DMS114 treated with DMSO at 0.1 percent for 48 hours (cell line): ENCODE measurements around the gene CDC42EP5.
"Not testable (repeated sequence)": the region's sequence is repeated elsewhere in the genome, so short reads cannot be mapped to it uniquely, and the experiment has no call there.

Source experiments
- DNase-seq: peaks from one replicate; lab custom pipeline; 2025; ENCODE audit not compliant: unreplicated experiment; lab: John Stamatoyannopoulos, UW

Gene CDC42EP5, protein sequence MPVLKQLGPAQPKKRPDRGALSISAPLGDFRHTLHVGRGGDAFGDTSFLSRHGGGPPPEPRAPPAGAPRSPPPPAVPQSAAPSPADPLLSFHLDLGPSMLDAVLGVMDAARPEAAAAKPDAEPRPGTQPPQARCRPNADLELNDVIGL

DNA sequence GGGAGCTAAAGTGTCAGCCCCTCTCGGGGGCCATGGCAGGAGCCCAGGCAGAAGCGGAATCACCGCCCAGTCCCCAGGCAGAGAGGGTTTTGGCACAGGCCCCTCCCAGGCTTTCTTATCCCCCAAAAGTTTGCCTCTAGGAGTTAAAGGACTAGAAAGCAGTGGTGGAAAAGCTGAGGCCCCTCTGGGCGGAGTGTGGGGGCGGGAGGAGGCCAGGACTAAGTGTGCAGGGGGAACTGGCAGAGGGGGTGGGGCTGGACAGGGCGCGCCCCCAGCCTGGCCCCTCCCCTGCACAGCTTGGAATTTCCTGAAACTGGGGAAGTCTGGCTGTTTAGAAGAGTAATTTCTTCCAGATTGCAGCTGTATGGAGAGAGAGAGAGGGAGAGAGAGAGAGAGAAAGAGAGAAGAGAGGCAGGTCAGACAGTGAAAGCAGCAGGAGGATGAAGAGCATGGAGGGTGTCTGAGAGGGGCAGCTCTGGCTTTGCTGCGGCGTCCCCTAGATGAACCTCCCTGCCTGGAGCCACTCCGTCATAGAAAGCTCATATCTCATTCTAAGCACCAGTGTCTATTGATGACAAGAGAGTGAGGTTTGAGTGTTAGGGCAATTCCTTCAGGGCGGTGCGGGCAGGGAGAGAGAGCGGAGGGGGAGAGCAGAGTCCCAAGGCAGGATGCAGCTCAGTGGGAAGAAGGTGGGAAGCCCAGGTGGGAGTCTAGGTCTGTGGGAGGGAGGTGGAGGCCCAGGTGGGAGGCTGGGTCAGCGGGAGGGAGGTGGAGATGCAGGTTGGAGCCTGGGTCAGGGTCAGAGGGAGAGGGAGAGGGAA, at the start of gene CDC42EP5:
TSS of gene CDC42EP5 (minus strand) at position 226 of the 821 bp plus-strand sequence. CDS start 7,749 bp downstream, outside the sequence.
- DNase-seq, result peak; percentile 42

DNA sequence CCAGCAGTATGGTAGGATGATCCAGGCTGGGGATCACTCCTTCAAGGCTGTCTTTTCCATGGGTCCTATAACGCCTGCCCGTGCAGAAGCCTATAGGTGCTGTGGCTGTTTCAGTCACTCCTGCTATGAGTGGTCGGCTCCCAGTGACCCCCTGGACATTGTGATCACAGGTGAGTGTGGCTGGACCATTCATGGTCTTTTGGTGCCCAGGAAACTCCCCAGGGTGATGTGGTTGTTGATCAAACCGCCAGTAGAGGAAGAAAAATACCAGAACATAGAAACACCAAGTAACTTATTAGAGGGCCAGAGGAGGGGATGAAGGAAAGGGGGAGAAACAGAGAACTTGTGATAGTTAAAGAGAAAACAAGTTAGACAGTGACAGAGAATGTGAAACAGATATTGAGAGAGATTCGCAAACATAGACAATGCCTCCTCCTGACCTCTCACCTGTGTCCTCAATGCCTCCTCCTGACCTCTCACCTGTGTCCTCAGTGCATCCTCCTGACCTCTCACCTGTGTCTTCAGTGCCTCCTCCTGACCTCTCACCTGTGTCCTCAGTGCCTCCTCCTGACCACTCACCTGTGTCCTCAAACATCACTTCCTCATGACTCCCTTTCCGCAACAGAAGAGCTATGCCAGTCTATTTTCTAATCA, 48.9 kb upstream of the CDC42EP5 start:
- DNase-seq, result no peak

- no peak for DNase-seq
These were observed 48.1 kb upstream of the CDC42EP5 start for GRCh38 chr19:54521022-54521859.

DNA sequence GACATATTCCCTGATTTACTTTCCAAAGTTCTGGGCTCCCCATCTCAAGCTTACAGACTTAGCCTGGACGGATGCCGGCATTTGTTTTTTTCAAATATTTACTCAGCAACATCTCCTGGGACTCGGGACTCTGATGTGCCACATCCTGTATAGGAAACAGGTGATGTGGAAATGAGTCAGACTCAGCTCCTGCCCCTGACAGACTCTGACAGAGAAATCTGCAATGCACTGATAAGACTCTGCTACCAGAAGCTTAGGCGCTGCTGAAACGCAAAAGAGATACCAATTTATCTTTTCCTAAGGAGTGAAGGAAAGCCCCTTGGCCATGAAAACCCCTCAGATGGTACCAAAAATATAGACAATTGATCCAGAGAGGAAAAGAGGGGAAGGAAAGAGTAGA, 45.7 kb upstream of the CDC42EP5 start:
- DNase-seq, result no peak

GRCh38 chr19:54517483-54517882, 44.4 kb upstream of the CDC42EP5 start:
- DNase-seq, result no peak

GRCh38 chr19:54515156-54515555, 42.1 kb upstream of the CDC42EP5 start:
- no peak for DNase-seq

DNA sequence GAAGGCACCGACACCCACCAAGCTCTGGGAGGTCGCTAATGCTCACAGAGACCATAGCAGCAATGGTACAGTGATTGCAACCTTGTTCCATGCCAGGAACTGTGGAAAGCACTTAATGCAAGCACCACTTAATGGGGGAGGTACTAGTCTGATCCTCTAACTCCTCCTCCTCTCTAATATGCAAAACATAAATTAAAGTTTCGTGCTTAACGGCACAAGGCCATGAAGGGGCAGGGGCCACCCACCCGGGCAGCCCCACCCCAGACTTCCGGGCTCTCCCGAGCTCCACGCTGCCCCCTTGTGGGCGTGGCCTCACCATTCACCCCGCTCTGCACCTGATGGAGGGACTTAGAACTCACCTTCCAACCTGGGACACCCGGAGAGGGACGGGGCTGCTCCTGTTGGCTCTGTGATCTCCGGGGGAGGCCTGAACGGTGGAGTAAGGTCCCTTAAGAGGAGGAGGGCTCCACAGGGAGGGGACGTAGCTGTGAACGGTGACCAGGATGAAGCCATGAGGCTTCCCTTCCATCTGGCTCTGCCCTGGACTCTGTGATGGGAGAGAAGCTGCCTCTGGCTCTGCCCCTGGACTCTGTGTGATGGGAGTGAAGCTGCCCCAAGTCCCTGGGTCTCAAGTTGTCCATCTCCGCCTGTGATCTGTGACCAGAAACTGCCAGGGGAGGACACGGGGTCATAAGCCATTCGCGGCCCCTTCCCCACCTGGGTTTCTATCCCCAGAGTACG, 36.3 kb upstream of the CDC42EP5 start:
- not testable (repeated sequence) for DNase-seq

DNA sequence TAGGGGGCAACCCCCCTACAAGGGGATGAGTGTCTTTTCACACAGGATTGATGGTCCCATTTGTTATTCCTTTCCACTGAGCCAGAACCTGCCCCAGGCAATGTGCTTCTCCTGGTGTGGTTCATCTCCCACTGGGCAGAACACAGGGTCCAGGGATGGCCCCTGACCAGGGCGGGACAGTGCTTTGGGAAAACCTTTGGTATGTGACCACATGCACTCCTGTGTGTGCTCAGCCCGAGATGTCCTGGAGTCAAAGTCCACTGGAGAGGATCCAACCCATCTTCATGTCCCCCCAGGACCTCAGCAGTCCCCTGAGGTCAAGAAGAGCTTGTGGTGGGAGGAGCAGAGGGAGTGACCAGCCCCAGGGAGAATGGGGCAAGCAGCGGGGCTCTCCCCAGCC, 35.4 kb upstream of the CDC42EP5 start:
- DNase-seq, result not testable (repeated sequence)

- DNase-seq, result no peak
These were observed 34.7 kb upstream of the CDC42EP5 start for GRCh38 chr19:54507824-54508223.

DNA sequence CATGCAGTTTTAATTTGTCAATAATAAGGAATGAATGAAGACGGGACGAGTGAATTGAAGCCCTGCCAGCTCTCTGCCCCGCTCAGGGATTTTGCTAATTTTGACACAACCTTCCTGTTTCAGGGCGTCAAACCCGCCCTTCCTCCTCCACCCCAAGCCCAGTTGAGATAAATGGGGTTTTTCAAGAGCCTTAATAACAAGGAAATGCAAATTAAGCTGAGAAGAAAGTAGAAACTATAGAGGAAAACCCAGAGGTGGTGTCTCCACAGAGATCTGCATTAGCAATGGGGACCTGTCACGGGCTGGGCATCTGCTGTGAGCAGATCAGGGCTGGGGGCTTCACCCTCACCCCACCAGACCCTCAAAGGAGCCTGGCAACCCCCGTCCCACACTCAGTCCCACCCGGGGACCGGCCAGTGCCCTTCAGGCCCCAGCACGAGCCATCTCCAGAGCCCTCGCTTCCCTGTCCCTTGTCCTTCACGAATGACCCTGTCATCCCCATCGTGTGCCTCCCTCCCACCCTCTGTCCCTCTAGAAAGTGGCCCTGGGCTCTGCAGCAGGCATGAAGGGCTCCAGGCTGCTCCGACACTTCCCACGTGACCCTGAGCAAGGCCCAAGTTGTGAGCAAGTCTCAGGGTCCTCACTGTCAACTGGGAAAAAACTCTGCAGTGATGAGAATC, 34.1 kb upstream of the CDC42EP5 start:
- not testable (repeated sequence) for DNase-seq

- DNase-seq, result no peak
These were observed 33.0 kb upstream of the CDC42EP5 start for GRCh38 chr19:54506079-54506478.

DNA sequence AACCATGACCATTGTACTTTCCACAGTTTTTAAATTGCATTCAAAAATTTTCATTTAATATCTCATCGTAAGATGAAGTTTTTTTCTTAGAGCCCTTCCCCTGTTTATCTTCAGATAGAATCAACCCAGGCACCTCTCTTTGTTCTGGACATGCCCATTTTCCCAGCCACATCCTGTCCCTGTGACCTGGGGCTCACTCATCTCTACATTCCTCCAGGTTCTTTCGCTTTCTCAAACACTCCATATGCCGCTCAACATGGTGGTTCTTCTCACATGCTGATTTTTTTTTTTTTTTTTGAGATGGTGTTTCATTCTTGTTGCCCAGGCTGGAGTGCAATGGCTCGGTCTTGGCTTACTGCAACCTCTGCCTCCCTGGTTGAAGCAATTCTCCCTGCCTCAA, 32.4 kb upstream of the CDC42EP5 start:
- not testable (repeated sequence) for DNase-seq

GRCh38 chr19:54502518-54503048, 29.5 kb upstream of the CDC42EP5 start, which contains the start of gene LAIR2:
Gene LAIR2, plus strand, starts transcription at chr19:54502831. Its CDS starts 88 bp downstream, at chr19:54502919.
- DNase-seq, result no peak

DNA sequence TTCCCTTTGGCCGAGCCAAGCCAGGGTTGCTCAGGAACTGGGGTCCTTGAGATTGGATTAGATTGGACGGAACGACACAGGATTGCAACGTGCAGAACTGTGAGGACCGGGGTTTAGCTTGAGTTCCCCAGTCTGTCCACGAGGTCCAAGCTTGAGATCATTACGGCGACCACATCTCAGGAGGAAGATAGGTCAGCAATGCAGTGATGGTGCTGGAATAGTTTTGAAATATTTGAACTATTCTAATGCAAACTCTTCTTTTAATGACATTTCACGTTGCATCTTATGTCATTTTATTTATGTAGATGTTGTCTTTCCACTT, 25.3 kb upstream of the CDC42EP5 start:
- DNase-seq, result not testable (repeated sequence)

DNA sequence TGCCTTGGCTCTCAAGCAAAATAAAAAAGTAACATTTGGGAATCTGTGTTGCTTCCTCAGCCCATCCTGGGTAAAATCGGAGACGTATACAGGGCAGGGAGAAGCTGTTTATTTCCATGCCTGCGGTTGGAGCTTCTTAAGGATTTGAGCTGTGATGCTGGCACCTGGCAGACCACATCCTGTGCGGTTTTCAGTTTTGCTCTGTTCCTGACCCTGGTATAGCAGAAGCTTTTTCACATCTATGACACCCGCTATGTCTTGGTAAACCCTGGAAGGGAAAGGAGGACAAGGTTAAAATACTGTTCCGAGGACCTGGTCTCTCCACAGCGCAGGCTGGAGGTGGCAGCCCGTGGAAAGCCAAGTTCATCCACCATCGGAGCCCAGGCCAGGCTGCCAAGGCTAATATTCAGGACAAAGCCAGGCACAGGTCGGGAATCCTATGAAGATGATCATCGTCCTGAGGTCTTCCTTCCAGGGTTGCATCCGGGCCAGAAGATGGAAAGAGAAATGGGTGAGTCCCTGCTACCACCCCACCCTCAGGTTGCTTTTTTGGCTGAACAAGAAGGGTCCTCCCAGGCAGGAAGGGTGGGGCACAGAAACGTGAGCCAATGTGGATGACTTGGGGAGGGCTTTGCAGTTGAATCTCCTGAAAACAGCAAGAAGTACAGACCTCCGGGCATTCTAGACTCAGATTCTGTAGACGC, 24.8 kb upstream of the CDC42EP5 start:
- DNase-seq, result not testable (repeated sequence)

DNA sequence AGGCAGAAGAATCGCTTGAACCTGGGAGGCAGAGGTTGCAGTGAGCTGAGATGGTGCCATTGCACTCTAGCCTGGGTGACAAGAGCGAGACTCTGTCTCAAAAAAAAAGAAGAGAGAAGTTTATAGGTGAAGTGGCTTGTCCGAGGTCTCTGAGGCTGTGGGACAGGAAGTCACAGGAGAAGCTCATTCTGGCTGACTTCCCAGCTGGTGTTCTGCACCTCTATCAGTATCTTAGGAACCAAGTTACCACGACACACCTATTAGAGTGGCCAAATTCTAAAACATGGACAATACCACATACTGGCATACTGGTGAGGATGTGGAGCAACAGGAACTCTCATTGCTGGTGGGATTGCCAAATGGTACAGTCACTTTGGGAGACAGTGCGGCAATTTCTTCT, 22.2 kb upstream of the CDC42EP5 start:
- DNase-seq, result not testable (repeated sequence)

DNA sequence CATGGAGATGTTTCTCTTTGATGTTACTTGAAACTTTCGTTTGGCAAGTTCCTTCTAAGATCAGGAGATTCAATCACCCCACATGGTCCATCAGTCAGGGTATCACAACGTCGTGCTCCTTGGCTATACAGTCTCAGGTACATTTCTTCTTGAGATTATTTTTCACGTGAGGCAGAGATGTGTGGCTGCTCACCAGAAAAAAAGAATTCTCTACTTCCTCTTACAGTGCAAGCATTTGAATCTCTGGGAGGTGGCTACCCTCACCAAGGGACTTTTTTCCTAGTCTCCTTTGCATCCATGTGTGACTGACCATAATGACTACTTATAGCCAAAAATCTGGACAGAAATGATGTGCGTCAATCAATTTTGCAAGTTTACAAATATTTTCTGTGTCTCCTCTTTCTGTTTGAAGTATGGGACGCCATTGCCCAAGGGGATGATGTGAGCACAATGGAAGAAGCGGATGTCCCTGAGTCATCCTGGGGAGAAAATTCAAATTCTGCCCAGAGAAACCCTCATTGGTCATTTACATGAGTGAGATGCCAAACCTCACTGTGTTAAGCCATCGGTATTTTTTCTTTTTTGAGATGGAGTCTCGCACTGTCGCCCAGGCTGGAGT, 21.0 kb upstream of the CDC42EP5 start:
- DNase-seq, result no peak

- DNase-seq, result not testable (repeated sequence)
These were observed 20.0 kb upstream of the CDC42EP5 start for GRCh38 chr19:54493056-54493455.

DNA sequence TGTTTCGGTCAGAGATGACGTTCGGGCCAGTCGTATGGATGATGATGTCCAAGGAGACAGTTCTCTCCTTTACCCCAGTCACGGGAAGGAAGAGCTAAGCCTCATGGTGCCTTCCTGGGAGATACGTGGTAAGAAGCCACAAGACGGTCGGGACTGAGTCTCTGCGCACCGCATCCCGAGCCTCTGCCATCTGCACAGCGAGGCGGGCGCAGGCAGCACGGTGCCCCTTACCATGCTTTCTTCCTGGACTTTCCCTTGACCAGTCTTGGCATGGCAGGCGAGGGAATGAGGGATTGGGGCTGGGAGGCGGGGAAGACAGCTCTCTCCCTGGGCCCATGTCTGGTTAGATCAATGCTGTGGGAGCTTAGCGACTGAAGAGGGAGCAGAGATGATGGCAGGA, 19.5 kb upstream of the CDC42EP5 start:
- no peak for DNase-seq
